Measurements from ENCODE around the gene AOPEP.

AOPEP gene

DNA sequence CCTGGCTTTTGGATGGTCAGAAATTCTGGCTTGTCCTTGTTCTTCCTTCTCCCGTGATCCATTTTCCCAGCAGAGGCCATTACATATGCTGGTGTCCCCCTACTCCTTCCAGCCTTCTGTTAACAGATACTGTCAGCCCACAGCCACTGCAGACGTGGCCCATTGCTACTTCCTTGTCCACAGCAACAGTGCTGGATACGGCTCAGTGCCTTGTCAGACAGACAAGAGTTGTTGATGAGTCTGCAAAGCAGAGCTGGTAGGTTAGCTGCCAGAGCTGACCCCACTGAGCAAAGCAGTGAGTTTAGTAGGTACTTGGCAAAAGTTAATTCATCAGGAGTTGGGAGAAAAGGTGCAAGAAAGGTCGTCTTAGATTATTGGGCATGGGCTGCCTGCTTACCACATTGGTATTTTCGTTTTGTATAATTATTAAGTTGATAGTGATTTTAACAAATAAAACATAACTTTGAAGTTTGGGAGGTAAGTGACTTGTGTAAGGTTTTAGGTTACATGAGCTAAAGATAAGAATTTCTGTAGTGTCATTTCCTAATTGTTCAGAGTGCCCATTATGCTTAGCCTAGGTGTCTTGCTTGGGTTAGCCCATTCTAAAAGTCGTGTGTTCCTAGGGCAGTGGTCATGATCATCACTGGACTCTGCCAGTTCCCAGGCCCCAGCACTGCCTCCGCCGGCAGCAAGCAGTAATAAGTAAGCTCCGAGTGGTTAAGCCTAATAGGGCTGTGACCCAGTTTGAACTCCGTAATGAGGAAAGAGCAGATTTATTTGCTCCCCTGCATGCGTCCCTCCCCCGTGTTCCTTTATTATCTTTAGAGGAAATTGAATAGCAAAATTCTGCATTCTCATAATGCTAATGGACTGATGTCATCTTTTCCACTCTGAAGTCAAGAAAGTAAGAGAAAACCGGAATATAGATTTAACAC is 299.0 kb downstream of the AOPEP start:
- DNase-seq = no peak

DNA sequence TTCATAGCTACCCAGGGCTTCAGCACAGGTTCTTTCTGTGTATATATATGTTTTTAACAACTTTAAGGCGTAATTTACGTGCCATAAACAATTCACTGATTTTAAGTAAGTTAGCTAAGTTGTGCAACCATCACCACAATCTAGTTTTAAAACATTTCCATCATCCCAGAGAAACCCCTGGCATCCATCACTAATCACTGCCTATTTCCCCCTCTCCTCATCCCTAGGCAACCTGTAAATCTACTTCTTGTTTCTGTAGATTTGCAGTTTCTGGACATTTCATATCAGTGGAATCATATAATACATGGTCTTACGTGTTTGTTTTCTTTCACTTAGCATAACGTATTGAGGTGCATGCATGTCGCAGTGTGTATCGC is 299.6 kb downstream of the AOPEP start:
- no peak for DNase-seq

DNA sequence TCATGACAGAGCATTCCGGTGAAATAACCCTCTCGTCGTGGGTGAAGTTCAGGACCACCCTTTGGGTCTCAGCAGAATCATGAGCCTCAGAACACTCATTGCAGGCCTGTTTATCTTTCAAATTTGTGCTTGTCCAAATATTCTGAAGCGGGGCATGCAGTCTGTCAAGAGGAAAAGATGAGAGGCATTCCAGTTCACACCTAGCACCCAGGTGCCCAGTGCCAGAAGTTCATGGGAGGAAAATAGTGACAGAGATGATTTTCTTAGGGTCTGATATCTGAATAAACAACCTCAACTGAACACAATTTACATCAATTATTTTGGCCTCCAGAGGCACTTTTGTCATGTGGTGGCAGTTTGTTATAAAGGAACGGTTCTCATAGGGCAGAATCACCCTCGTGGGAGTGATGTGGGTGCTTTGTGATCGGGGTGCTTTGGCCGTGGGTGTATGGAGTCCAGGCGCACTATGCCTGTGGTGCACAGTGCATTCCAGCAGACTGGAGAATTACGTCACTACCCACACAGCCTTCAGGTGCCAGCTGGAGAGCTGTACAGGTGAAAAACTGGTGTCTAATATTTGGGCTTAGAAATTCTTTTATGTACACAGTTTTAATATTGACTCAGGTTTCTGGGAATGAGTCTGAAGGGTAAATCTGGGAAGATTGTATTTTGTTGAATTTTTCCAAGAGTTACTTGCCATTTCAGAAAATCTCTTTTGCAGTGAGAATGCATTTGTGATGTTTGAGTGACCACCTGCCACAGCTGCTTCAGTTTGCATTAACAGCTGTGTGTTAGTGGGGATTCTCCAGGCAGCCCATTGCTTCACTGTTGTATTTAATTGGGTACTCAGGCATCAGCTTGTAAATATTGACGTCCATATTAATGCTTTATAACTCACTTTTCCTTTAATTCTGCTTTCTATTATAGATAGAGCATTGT is 301.7 kb downstream of the AOPEP start:
- no peak for DNase-seq

GRCh38 chr9:95028853-95029219 is 302.3 kb downstream of the AOPEP start:
- no peak for DNase-seq

DNA sequence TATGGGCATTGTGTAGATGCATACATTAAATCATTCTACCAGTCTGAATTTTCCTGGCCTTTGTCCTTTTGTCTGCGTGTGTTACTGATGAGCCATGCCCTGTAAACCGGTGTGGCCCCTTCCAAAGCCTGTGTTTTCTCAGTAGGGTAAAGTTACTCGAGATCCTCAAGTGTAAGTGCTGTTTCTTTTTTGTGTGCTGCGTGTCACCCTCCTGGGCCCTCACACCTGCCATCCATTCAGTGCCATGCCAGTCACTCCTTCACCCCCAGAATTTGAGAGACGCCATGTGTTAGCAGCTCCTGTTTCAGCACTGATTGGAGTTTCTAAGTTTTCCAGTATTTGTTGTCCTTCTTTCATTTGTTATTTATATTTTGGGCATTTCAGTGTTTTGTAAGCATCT is 302.8 kb downstream of the AOPEP start:
- DNase-seq = no peak

GRCh38 chr9:95029720-95030119 is 303.2 kb downstream of the AOPEP start:
- DNase-seq = no peak

GRCh38 chr9:95030344-95030743 is 303.8 kb downstream of the AOPEP start:
- no peak for DNase-seq

- no peak for DNase-seq
Measured at GRCh38 chr9:95030920-95031642, 304.6 kb downstream of the AOPEP start.

DNA sequence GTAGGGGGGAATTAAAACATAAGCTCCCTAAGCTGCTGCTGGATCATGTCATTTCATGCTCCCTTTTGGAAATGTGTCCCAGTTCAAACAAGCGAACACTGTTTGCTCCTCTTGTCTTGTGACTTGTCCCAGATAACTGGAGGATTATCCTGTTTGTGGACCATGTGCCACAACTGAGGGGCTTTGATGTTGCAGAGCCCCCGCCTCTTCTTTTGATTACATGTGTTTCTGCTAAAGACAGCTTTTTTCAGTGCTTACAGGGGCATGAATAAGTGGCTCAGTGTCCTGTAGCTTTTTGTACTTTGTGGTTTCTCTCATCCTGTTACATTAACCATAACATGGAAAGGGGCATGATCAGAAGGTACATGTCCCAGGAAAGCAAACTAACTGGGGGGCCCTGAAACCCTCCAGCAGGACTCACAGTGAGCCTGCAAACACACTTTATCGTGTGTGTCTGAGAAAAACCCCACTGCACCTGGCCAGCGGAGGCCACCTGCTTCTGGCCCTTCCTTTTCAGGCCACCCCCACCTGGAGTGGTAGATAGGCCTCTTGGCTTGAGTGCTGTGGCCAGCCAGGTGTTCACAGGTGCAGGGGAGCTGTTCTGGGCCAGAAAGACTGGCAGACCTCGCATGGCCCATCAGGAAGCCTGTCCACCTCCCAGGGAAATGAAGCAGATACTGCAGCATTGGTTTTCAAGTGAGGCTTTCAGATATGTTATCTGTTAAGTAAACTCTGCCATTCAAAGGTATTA is 305.4 kb downstream of the AOPEP start:
- no peak for DNase-seq

GRCh38 chr9:95032580-95033341 is 306.3 kb downstream of the AOPEP start:
- DNase-seq = no peak

GRCh38 chr9:95035846-95036245 is 309.3 kb downstream of the AOPEP start:
- no peak for DNase-seq

GRCh38 chr9:95036676-95037075 is 310.2 kb downstream of the AOPEP start:
- DNase-seq = no peak

- no peak for DNase-seq
Measured at GRCh38 chr9:95037789-95038521, 311.5 kb downstream of the AOPEP start.

GRCh38 chr9:95038666-95039065 is 312.2 kb downstream of the AOPEP start:
- DNase-seq = no peak

DNA sequence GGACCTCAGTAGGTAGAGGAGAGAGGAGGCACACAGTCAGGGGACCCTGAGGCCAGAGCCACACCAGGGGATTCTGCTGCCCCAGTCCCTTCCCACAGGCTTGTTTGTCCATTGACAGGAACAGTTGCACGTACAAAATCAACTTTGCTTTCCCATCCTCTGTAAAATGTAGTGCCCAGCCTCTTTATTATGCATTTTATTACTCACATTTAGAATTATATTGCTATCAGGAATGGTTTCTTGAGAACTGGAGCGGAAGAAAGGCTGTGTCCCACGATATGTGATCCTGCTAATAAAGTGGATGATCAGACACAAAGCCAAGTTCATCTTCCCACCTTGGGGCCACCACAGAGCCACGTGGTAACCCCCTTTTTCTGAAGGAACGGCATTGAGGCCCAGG is 313.6 kb downstream of the AOPEP start:
- DNase-seq = no peak

- no peak for DNase-seq
Measured at GRCh38 chr9:95043826-95044225, 317.3 kb downstream of the AOPEP start.

GRCh38 chr9:95044731-95045508 is 318.4 kb downstream of the AOPEP start:
- peak; percentile 69 for DNase-seq

DNA sequence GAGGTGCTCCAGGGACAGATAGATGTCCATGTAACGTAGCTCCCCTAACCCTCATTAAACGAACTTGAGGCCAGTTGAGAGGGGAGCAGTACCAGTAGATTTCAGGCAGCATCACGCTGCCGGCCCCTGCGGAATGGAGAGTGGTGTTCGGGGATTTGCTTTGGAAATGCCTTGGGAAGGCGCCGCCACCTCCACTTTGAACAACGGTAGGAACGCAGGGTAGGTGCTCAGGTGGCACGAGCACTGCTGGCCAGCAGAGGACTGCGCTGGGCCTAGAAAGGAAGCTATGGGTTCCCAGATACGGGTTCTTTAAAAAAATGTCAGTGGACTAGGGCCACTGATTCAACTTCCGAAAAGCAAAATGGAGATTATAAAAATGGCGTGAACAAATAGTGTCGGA is 319.3 kb downstream of the AOPEP start:
- DNase-seq = no peak

DNA sequence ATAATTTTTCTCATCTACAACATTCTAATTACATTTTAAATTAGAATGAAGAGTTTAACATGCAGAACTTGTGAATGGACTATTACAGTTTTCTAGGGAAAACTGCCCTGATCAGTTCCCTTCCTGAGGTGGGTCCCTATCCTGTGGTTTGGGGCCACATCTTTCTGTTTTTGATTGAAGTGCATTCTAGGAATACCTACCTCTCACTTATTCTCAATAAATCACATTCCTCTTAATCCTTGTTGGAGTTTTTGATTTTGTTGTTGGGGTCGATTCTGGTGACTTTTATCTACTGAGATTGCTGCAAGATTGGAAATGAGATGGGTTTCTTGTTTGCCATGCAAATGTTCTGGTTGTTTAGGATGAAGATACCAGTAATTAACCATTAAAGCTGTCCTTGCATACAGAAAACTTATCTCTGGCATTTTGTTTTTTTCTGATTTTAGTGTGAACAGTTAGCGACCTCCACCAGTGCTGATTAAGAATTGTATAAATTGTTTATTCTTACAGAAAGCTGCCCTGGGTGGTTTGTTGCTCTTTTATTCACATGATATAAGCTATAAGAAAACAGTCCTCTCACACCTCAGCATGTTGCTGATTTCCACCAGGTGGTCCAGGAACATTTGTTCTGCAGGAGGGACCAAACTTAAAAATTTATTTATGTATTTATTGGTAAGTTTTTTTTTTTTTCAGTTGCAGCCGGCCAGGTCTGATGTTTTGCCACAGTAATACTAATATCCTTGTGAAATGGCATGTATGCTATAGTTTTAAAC is 321.1 kb downstream of the AOPEP start:
- DNase-seq = no peak

All from femur (tissue), 1 donor.